ENCODE data around the gene MFAP1.

GRCh38 chr15:43794269-43795037, 30.0 kb downstream of the MFAP1 start:
- TF ChIP-seq CTCF (IDR thresholded peaks at IDR 0.05) (no peak), POLR2A (IDR thresholded peaks at IDR 0.05) (no peak)

Data from thyroid gland (tissue), 4 donors.